Endothelial cell of umbilical vein (primary cell): Measurements from ENCODE around the gene NUTM1. TPM values are rescaled to one million over a fixed set of nuclear protein-coding genes. Genes with fewer than 3 reads are reported as not detected.

Source experiments
- BruUV-seq: library from RNA; stranded (reverse); fragments of 400-500 nt; replicated peaks from 2 replicates; lab custom pipeline; 2021; lab: Mats Ljungman, UMichigan
- CTCF ChIA-PET: fragments of 300-600, 350-600 bp; sonication (Branson Sonifier 250); formaldehyde crosslinking; loops from one replicate; lab custom pipeline; 2021; ENCODE audit warnings: antibody characterized with exemption, inconsistent platforms; lab: Charles Lee
- POLR2A ChIA-PET: fragments of 300-600, 350-600 bp; sonication (Branson Sonifier 250); formaldehyde crosslinking; loops from one replicate; lab custom pipeline; 2021; ENCODE audit warnings: antibody characterized with exemption, inconsistent platforms; lab: Charles Lee
- DNase-seq: peaks from one replicate; pipeline ENCODE4 v3.0.0-alpha.2; 2011; ENCODE audit warnings: low read depth, low spot score
- FAIRE-seq: peaks from 2 replicates; lab custom pipeline; 2011; peaks lifted over from hg19 to GRCh38; lab: Jason Lieb, UNC
- H2AFZ ChIP-seq: 2 replicates; pipeline ENCODE4 v1.6.0; 2012; ENCODE audit warnings: low read depth, low read length, control low read depth, inconsistent platforms
- H3K27ac ChIP-seq: 2 replicates; pipeline ENCODE4 v1.5.1; 2011; ENCODE audit warnings: low read depth, mild to moderate bottlenecking, control low read depth, low read length, moderate library complexity; ENCODE audit not compliant: insufficient read depth
- H3K27me3 ChIP-seq, 2 experiments: 2 replicates each; pipeline versions ENCODE4 v1.6.0 to v1.6.1; 2011; ENCODE audit warnings: low read length in 2 of 2, mixed read lengths in 1 of 2; ENCODE audit not compliant: control insufficient read depth in 2 of 2, insufficient read depth in 2 of 2
- H3K36me3 ChIP-seq, 2 experiments: 2 replicates in 1 of 2; 3 replicates in 1 of 2; pipeline ENCODE4 v1.5.1; 2011; ENCODE audit warnings: low read length in 2 of 2, mild to moderate bottlenecking in 1 of 2, moderate library complexity in 1 of 2; ENCODE audit not compliant: control insufficient read depth in 2 of 2, insufficient read depth in 2 of 2; ENCODE audit errors: extremely low read depth in 1 of 2
- H3K4me1 ChIP-seq: 3 replicates; pipeline ENCODE4 v1.5.1; 2011; ENCODE audit warnings: mild to moderate bottlenecking, low read length; ENCODE audit not compliant: control insufficient read depth, insufficient read depth; ENCODE audit errors: extremely low read depth
- H3K4me2 ChIP-seq: 2 replicates; pipeline ENCODE4 v1.6.1; 2011; ENCODE audit warnings: low read length, control low read depth, mixed read lengths; ENCODE audit not compliant: insufficient read depth
- H3K4me3 ChIP-seq, 3 experiments: fragments of 200-600 bp in 1 of 3; sonication (generic), shearing (Covaris generic) in 1 of 3; replicated peaks in 1 of 3; 2 replicates each; pipeline ENCODE4 v1.5.1; 2011 to 2016; ENCODE audit warnings: control low read depth in 3 of 3, low read length in 3 of 3, mild to moderate bottlenecking in 2 of 3, inconsistent platforms in 1 of 3, low read depth in 1 of 3, moderate library complexity in 1 of 3; ENCODE audit not compliant: insufficient read depth in 1 of 3
- H3K79me2 ChIP-seq: 2 replicates; pipeline ENCODE4 v1.6.0; 2012; ENCODE audit warnings: low read length, inconsistent platforms; ENCODE audit not compliant: control insufficient read depth, insufficient read depth
- H3K9ac ChIP-seq: replicated peaks from 2 replicates; pipeline ENCODE3; 2011; ENCODE audit warnings: low read length, control low read depth; ENCODE audit not compliant: insufficient read depth; ENCODE audit errors: extremely low read depth
- H3K9me1 ChIP-seq: replicated peaks from 3 replicates; pipeline ENCODE4 v1.6.0; 2011; ENCODE audit warnings: mild to moderate bottlenecking, low read length; ENCODE audit not compliant: control insufficient read depth, insufficient read depth; ENCODE audit errors: extremely low read depth
- H3K9me3 ChIP-seq: replicated peaks from 2 replicates; pipeline ENCODE4 v1.5.1; 2012; ENCODE audit warnings: low read length, inconsistent platforms; ENCODE audit not compliant: control insufficient read depth, insufficient read depth
- H4K20me1 ChIP-seq: replicated peaks from 2 replicates; pipeline ENCODE3; 2011; ENCODE audit warnings: mild to moderate bottlenecking, low read length; ENCODE audit not compliant: control insufficient read depth, insufficient read depth; ENCODE audit errors: extremely low read depth
- EZH2 ChIP-seq: IDR thresholded peaks from 2 replicates; pipeline ENCODE4 v1.6.1; 2012; ENCODE audit warnings: borderline replicate concordance, low read depth, mild to moderate bottlenecking, moderate library complexity, low read length, inconsistent platforms; ENCODE audit not compliant: severe bottlenecking
- GATA2 ChIP-seq: IDR thresholded peaks from 2 replicates; pipeline ENCODE4 v1.7.0; 2011; ENCODE audit warnings: low read depth, mild to moderate bottlenecking, moderate library complexity, mixed read lengths, low read length; ENCODE audit not compliant: insufficient read length, insufficient read depth
- POLR2A ChIP-seq: IDR thresholded peaks from 2 replicates; pipeline ENCODE4 v1.6.1; 2012; ENCODE audit warnings: low read depth, mild to moderate bottlenecking, control low read depth, low read length
- POLR2AphosphoS5 ChIP-seq: IDR thresholded peaks from 2 replicates; pipeline ENCODE4 v1.6.1; 2012; ENCODE audit warnings: low read depth, mild to moderate bottlenecking, control low read depth, low read length, moderate library complexity; ENCODE audit not compliant: insufficient read depth
- dilution Hi-C: fragments of 300-500 bp; cut with MboI; formaldehyde crosslinking; loops from one replicate; pipeline ENCODE4 v1.15.0; 2019; ENCODE audit warnings: low sequenced_read_pairs; ENCODE audit not compliant: extremely low pct_ligation_motif_present
- intact Hi-C: fragments of 100-400 bp; cut with micrococcal nuclease; formaldehyde crosslinking; loops from one replicate; pipeline ENCODE4 v1.10.0; 2022
- polyA plus RNA-seq, 4 experiments: library from polyadenylated mRNA; depleted of rRNA in 3 of 4; stranded (reverse) in 3 of 4; unstranded in 1 of 4; fragments of >200 nt; gene quantifications; 2 replicates each; pipeline versions ENCODE4 v1.2.1 to v1.2.3, GENCODE V29; 2011 to 2012; ENCODE audit warnings: missing spikeins in 1 of 4
- total RNA-seq: library from RNA; stranded (reverse); gene quantifications from 2 replicates; pipeline ENCODE4 v1.2.3, GENCODE V29; 2021
- TF ChIP-seq, protein P1 (sequence below), 2 donors: IDR thresholded peaks; 1 replicate in 1 of 2; 2 replicates in 1 of 2; pipeline ENCODE4 v1.5.1; 2011; ENCODE audit warnings: low read length in 2 of 2, mild to moderate bottlenecking in 2 of 2, moderate library complexity in 2 of 2, control low read depth in 1 of 2, inconsistent platforms in 1 of 2, low read depth in 1 of 2; ENCODE audit not compliant: insufficient read depth in 1 of 2; ENCODE audit errors: extremely low read depth in 1 of 2

NUTM1 gene
- total and polyA plus RNA-seq, 2 donors (not counting 3 experiments of a cell fraction or from before 2014, with no cell fraction given) = not detected

DNA sequence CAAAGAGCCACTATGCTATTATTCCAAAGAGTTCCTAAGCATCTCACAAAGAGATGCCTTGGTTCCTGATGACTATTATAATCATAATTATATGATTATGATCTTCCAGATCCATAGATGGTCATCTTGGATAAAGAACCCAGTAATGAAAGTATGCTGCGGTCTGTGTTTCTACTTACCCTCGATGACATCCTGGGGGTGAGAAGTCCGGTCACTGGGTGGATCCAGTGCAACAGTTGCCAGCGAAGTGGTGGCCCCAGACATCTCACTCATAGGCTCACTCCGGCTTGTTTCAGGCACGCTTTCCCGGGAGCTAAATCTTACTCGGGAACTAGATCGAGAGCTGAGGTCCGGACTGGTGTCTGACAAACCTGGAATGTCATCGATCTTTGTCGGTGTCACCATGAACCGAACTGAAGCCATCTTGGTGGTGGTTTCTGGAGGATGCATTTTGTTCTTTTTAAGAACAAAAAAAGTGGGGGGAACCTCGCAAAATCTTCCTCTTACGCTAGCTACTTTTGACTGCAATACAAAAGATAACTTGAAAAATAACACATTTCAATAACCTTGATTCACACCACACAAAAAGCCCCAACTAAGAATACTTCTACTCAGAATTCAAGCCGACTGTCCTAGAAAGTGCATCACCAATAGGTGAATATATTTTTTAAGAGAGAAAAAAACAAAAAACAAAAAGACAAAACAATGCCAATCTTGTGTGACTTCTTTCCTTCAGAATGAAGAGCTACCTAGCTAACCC, 6.7 kb upstream of the NUTM1 start:
- BruUV-seq = no TSS peak
- intact Hi-C loops (no loop called here), dilution Hi-C loops (no loop called here)
- Histone ChIP-seq H3K4me1 (peaks cover 37% of the 10 kb centered on the region), H3K27me3 (no peaks in the 10 kb centered on the region), H3K4me3 (peak overlapping the region in 1 of 3 experiments; percentile 61), H3K27ac (no peak overlapping the region), H2AFZ (no peak overlapping the region), H3K9me3 (no peaks in the 10 kb centered on the region), H3K9ac (no peak overlapping the region), H4K20me1 (no peaks in the 10 kb centered on the region), H3K9me1 (no peaks in the 10 kb centered on the region), H3K36me3 (peaks cover 0 to 2% of the 10 kb centered on the region in 2 experiments), H3K4me2 (peak overlapping the region; percentile 99), H3K79me2 (peaks cover 8% of the 10 kb centered on the region)
- FAIRE-seq (no peak), DNase-seq (no peak)
- ChIA-PET CTCF (interaction anchor here (1.4 to 2.2 kb wide), 6 partner anchors 18 to 227 kb away, joined by 3 to 9 read pairs (median 8); partner anchors contain the start of genes GOLGA8A, KATNBL1 and LPCAT4), POLR2A (interaction anchor here (0.6 to 0.7 kb wide), 2 partner anchors 32 to 189 kb away, joined by 3 read pairs; no protein-coding TSS in a partner anchor)
- TF ChIP-seq POLR2A (no peak), GATA2 (no peak), POLR2AphosphoS5 (no peak), EZH2 (no peak)
- TF ChIP-seq, protein P1, sequence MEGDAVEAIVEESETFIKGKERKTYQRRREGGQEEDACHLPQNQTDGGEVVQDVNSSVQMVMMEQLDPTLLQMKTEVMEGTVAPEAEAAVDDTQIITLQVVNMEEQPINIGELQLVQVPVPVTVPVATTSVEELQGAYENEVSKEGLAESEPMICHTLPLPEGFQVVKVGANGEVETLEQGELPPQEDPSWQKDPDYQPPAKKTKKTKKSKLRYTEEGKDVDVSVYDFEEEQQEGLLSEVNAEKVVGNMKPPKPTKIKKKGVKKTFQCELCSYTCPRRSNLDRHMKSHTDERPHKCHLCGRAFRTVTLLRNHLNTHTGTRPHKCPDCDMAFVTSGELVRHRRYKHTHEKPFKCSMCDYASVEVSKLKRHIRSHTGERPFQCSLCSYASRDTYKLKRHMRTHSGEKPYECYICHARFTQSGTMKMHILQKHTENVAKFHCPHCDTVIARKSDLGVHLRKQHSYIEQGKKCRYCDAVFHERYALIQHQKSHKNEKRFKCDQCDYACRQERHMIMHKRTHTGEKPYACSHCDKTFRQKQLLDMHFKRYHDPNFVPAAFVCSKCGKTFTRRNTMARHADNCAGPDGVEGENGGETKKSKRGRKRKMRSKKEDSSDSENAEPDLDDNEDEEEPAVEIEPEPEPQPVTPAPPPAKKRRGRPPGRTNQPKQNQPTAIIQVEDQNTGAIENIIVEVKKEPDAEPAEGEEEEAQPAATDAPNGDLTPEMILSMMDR (IDR thresholded peaks at IDR 0.05; ENCODE audit: extremely low read depth in 1 of 2, insufficient read depth in 1 of 2, low read depth in 1 of 2, low read length in 2 of 2) = no peak
